RPMI7951 (cell line): ENCODE data around the gene HNMT. TPM values are rescaled to one million over a fixed set of nuclear protein-coding genes. Genes with fewer than 3 reads are reported as not detected.
"Not testable (repeated sequence)": the region's sequence is repeated elsewhere in the genome, so short reads cannot be mapped to it uniquely, and the experiment has no call there.

Experiments used
- DNase-seq: peaks from one replicate; pipeline ENCODE4 v3.0.0-alpha.2; 2012; ENCODE audit warnings: low read depth
- total RNA-seq: library from RNA; depleted of rRNA; stranded (reverse); fragments of >200 nt; shearing (Covaris generic); gene quantifications from 2 replicates; pipeline ENCODE4 v1.2.3, GENCODE V29; 2014

Gene HNMT
- total RNA-seq, 1 experiment from 2014 or later = 31.0 TPM

DNA sequence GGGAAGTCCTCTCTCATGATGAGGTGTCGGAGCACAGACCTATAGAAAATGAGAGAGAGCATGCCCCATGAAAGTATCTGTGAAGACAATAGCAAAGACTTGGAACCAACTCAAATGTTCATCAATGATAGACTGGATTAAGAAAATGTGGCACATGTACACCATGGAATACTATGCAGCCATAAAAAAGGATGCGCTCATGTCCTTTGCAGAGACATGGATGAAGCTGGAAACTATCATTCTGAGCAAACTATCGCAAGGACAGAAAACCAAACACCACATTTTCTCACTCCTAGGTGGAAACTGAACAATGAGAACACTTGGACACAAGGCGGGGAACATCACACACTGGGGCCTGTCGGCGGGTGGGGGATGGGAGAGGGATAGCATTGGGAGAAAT, 79.3 kb downstream of the HNMT start:
- DNase-seq = not testable (repeated sequence)

DNA sequence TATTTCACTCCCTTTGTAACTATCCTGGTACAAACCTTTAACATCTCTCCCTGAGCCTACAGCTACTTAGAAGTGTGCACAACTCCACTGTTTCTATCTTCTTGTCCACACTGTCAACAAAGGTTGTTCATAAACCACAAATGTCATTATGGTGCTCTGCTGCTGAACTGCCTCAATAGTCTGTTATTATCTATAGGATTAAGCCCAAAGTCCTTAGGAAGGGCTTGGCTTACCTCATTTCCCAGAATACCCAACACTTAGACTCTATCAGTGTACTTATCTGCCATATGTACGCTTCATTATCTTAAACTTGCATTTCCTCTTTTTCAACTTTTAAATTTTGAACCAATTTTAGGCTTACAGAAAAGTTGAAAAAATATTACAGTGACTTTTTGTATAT, 94.2 kb downstream of the HNMT start:
- no peak for DNase-seq

DNA sequence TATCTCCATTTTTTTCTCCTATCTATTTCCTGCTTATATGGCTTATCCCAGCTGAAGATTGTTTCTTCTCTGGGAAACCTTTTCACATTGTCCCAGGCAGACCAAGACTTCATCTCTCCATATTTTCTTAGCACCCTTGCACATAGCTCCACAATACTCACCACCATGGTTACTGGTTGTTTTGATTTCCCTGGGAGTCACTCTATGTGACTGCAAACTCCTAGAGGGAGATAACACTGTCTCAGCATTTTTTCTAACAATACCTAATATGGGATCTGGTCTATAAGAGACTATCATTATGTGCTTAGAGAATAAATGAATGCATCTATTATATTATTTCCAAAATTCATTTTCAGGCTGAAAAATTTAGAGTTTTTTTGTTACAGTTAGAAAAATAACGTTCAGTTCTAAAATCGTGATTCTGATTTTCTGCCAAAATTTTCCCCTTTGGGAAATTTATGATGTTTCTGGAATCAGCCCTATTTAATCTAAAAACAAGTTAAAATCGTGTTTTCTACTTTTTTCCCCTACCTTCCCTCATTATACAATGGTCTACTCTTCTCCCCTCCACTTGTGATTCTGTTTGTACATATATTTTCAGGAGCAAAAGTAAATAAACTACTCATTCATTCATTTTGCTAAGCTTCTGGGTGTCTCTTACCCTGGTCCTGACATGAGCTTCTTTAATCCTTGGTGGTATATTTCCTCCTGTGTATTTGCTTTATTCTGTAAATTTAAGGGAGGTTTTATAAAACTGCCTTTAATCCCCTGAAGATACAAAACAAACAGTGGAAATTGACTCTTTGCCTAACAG, 95.4 kb downstream of the HNMT start:
- peak; percentile 11 for DNase-seq

DNA sequence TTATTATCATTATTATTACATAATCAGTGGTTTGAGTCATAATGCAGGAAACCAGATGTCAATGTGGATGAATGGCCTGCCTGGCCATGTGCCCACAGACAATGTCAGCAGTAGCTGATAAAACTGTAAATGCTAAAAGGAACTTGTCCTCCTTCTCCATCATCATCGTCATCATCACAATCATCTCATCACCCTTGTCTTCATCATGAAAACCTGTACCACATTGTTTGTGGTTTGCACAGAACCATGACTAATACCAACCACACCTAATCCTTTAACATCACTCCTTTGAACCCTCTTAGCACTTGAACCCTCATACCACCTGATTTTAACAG, 96.0 kb downstream of the HNMT start:
- DNase-seq = peak; percentile 63

DNA sequence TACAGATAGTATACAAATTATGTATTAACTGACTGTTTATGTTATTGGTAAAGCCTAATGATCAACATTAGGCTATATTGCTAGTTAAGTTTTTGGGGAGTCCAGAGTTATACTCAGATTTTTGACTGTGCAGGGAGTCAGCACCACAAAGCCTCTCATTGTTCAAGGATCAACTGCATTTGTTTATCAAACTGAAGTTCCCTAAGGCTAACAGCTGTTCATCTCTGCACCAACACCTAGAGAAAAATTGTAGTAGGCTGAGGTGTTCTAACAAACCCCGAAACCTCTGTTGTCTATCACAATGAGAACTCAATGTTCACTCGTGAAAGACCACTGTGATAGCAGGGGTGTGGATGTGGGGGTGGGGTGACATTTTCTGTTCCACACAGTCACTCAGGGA, 97.7 kb downstream of the HNMT start:
- DNase-seq = no peak

DNA sequence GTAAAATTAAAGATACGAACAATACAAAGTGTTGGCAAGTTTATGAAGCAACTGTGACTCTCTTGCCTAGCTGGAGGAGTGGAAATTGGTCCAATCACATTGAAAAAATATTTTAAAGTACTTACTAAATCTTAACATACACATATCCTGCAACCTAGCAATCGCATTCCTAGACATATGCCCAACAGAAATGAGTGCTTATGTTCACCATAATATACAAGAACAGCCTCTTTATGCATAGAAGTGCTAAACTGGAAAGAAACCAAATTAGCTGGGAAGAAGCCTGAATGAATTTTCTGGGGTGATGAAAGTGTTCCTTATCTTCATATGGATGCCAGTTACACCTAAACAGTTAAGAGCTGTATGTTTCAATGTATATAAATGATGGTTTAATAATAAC, 98.9 kb downstream of the HNMT start:
- DNase-seq = no peak
